GM12878 (cell line): ENCODE results near the gene MCOLN1. TPM values are rescaled to one million over a fixed set of nuclear protein-coding genes. Genes with fewer than 3 reads are reported as not detected.

Experiments
- ESRRA ChIP-seq: IDR thresholded peaks from 2 replicates; pipeline ENCODE4 v1.6.1; 2012; ENCODE audit warnings: mild to moderate bottlenecking, low read length, improper control_type of control experiment
- GABPA ChIP-seq: IDR thresholded peaks from 2 replicates; pipeline ENCODE4 v1.6.1; 2014; ENCODE audit warnings: antibody characterized with exemption, low read depth, mild to moderate bottlenecking, inconsistent platforms
- HDAC6 ChIP-seq: fragments of 200-600 bp; sonication (generic); IDR thresholded peaks from one replicate; pipeline ENCODE4 v1.8.0; 2017; ENCODE audit warnings: antibody characterized with exemption; ENCODE audit not compliant: unreplicated experiment
- IKZF1 ChIP-seq: fragments of 450-650 bp; conservative IDR thresholded peaks from 2 replicates; pipeline ENCODE4 v1.6.1; 2017; ENCODE audit warnings: antibody characterized with exemption, mild to moderate bottlenecking
- NFIC ChIP-seq: IDR thresholded peaks from 2 replicates; pipeline ENCODE4 v1.6.1; 2012; ENCODE audit warnings: low read depth, mild to moderate bottlenecking, inconsistent platforms, low read length, moderate library complexity
- PBX3 ChIP-seq: IDR thresholded peaks from 2 replicates; pipeline ENCODE4 v1.6.1; 2011; ENCODE audit warnings: mild to moderate bottlenecking, low read depth, low read length, moderate library complexity; ENCODE audit not compliant: insufficient replicate concordance
- RB1 ChIP-seq: fragments of 450-650 bp; formaldehyde crosslinking; IDR thresholded peaks from 2 replicates; pipeline ENCODE4 v1.6.1; 2017; ENCODE audit warnings: mild to moderate bottlenecking, borderline replicate concordance
- SMAD5 ChIP-seq: IDR thresholded peaks from 2 replicates; pipeline ENCODE4 v1.6.1; 2016; ENCODE audit warnings: antibody characterized with exemption, low read depth
- polyA plus RNA-seq, 11 experiments: library from polyadenylated mRNA; depleted of rRNA in 4 of 11; unstranded in 6 of 11; stranded (reverse) in 5 of 11; fragments of >200 nt; fragmentation: Nextera tagmentation in 4 of 11; fragmentation: Illumina TruSeq in 1 of 11; extraction: Ambion mirVana in 4 of 11; extraction: Trizol in 1 of 11; gene quantifications; 1 replicate in 1 of 11; 2 replicates in 10 of 11; pipeline versions ENCODE4 v1.2.1 to v1.2.3, GENCODE V29; 2011 to 2016; ENCODE audit warnings: inconsistent platforms in 2 of 11, missing spikeins in 2 of 11, low read depth in 1 of 11
- total RNA-seq, 4 experiments: library from RNA; depleted of rRNA in 3 of 4; stranded (reverse); fragments of >200 nt in 3 of 4; fragmentation: Illumina TruSeq in 1 of 4; extraction: Trizol in 1 of 4; gene quantifications; 2 replicates each; pipeline versions ENCODE4 v1.2.1 to v1.2.3, GENCODE V29; 2013 to 2021
- TF ChIP-seq, protein P1 (sequence below): IDR thresholded peaks from 2 replicates; pipeline ENCODE4 v1.6.1; 2012; ENCODE audit warnings: low read depth, low read length, improper control_type of control experiment

MCOLN1 gene
- total and polyA plus RNA-seq, 10 of the 15 experiments (the other 5 are each of a cell fraction or from before 2014, with no cell fraction given): 0.42 to 15.6 (median 4.9) TPM

DNA sequence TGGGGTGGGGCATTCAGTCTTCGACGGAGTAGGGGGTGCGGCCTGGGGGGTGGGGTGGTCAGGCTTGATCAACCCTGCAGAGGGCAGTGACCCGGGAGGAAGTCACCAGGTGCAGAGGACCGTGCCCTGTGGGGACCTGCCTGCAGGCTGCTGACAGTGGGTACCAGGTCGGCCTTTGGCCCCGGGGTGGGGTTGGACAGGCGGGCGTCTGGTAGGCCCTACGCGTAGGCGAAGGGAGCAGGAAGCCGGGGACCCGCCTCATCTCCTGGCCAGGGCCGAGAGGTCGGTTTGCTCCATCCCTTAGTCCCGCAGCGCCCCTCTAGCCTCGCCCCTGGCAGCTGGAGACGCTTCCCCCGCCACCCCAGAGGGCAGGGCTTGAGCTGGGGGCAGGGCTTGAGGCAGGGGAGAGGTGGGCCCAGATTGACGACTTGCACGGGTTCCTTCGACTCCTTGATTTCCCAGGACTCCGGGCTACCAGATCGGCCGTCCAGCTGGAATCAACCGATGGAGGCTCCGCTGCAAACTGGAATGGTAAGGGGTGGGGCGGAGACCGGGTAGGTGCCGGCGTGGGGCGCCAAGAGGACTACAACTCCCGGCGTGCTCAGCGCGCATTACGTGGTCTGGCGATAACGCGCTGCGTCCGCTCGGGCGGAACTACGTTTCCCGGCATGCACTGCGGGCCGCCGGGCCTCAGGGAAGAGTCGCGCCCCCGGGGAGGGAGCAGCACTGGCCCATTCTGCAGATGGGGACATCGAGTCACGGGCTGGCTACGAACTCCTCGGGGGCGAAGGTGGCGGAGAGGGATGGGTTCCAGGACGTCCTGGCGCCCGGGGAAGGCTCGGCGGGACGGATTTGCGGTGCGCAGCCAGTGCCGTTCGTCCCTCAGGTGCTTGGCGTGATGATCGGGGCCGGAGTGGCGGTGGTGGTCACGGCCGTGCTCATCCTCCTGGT, 12.9 kb downstream of the MCOLN1 start, which contains the start of gene PNPLA6 (continued):
- no peak for TF ChIP-seq NFIC
- TF ChIP-seq GABPA: no peak
- TF ChIP-seq RB1: peak; percentile 75; the same call in 1 of the 2 replicates
- TF ChIP-seq PBX3: no peak
- TF ChIP-seq, protein P1, sequence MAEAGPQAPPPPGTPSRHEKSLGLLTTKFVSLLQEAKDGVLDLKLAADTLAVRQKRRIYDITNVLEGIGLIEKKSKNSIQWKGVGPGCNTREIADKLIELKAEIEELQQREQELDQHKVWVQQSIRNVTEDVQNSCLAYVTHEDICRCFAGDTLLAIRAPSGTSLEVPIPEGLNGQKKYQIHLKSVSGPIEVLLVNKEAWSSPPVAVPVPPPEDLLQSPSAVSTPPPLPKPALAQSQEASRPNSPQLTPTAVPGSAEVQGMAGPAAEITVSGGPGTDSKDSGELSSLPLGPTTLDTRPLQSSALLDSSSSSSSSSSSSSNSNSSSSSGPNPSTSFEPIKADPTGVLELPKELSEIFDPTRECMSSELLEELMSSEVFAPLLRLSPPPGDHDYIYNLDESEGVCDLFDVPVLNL: 0 out of 2 replicates have a peak, but pooled peaks have one; percentile 39
- peak; percentile 100 for TF ChIP-seq IKZF1
- TF ChIP-seq ESRRA: no peak; the same call in 1 of the 2 replicates
- TF ChIP-seq SMAD5: no peak
- TF ChIP-seq HDAC6: no peak
